ENCODE results near the gene XXYLT1.

GRCh38 chr3:195058336-195059005 lies 212.5 kb downstream of the XXYLT1 start:
- TF ChIP-seq FOXA1 (IDR thresholded peaks at IDR 0.05) (no peak), TARDBP (IDR thresholded peaks at IDR 0.05) (no peak), SUZ12 (IDR thresholded peaks at IDR 0.05) (no peak), FOXK2 (IDR thresholded peaks at IDR 0.05) (no peak), SP1 (IDR thresholded peaks at IDR 0.05) (no peak)

Measured in HEK293T (cell line).